HG02870 (cell line): ENCODE data around the gene IFI44L.
A peak's percentile ranks its signal among the peaks of the same experiment; 100 is the strongest.

Experiments used
- ATAC-seq: cut with Tn5 transposase; IDR thresholded peaks from one replicate; pipeline ENCODE4 v1.9.1; 2021; ENCODE audit warnings: mild to moderate bottlenecking, moderate library complexity; ENCODE audit not compliant: unreplicated experiment

The IFI44L gene

GRCh38 chr1:78640462-78640861, 20.2 kb downstream of the IFI44L start:
- ATAC-seq, result peak; percentile 73

- ATAC-seq, result peak; percentile 78
These were observed 21.3 kb downstream of the IFI44L start for GRCh38 chr1:78641558-78641957.

GRCh38 chr1:78645723-78646122, 25.5 kb downstream of the IFI44L start:
- no peak for ATAC-seq

GRCh38 chr1:78647238-78647637, 27.0 kb downstream of the IFI44L start:
- no peak for ATAC-seq

GRCh38 chr1:78649628-78650027, 29.4 kb downstream of the IFI44L start, which contains the start of gene IFI44:
Gene IFI44, plus strand, starts transcription at chr1:78649831. Its CDS starts 365 bp downstream, at chr1:78650196.
- ATAC-seq, result peak; percentile 73

- no peak for ATAC-seq
These were observed 29.9 kb downstream of the IFI44L start for GRCh38 chr1:78650114-78650660.

GRCh38 chr1:78651241-78651640, 31.0 kb downstream of the IFI44L start:
- no peak for ATAC-seq

GRCh38 chr1:78652019-78652560, 31.8 kb downstream of the IFI44L start:
- ATAC-seq, result no peak

GRCh38 chr1:78658901-78659300, 38.7 kb downstream of the IFI44L start:
- no peak for ATAC-seq

GRCh38 chr1:78663923-78664322, 43.7 kb downstream of the IFI44L start:
- no peak for ATAC-seq

- ATAC-seq, result no peak
These were observed 44.5 kb downstream of the IFI44L start for GRCh38 chr1:78664763-78665162.

GRCh38 chr1:78665809-78666208, 45.6 kb downstream of the IFI44L start:
- ATAC-seq, result no peak

GRCh38 chr1:78667939-78668338, 47.7 kb downstream of the IFI44L start:
- no peak for ATAC-seq

GRCh38 chr1:78668427-78668826, 48.2 kb downstream of the IFI44L start:
- no peak for ATAC-seq

- no peak for ATAC-seq
These were observed 52.2 kb downstream of the IFI44L start for GRCh38 chr1:78672428-78672827.

GRCh38 chr1:78673120-78673519, 52.9 kb downstream of the IFI44L start:
- ATAC-seq, result no peak

- ATAC-seq, result no peak
These were observed 56.2 kb downstream of the IFI44L start for GRCh38 chr1:78676347-78676982.

GRCh38 chr1:78676993-78677392, 56.7 kb downstream of the IFI44L start:
- no peak for ATAC-seq

GRCh38 chr1:78677788-78678187, 57.5 kb downstream of the IFI44L start:
- no peak for ATAC-seq

GRCh38 chr1:78678324-78678723, 58.1 kb downstream of the IFI44L start:
- peak; percentile 64 for ATAC-seq

- no peak for ATAC-seq
These were observed 61.0 kb downstream of the IFI44L start for GRCh38 chr1:78681265-78681664.

- ATAC-seq, result no peak
These were observed 62.2 kb downstream of the IFI44L start for GRCh38 chr1:78682496-78682895.

GRCh38 chr1:78683079-78683478, 62.8 kb downstream of the IFI44L start:
- ATAC-seq, result no peak
